Stimulated activated CD4-positive, alpha-beta T cell treated with anti-CD3 and anti-CD28 coated beads, Interleukin-15, amount 100 ng/mL, for 24 hours (primary cell): Measurements from ENCODE around the gene FKBP1C.
"Not testable (repeated sequence)": the region's sequence is repeated elsewhere in the genome, so short reads cannot be mapped to it uniquely, and the experiment has no call there.

ENCODE experiments used
- DNase-seq: peaks from one replicate; pipeline ENCODE4 v3.0.0-alpha.2; 2020

The FKBP1C gene

DNA sequence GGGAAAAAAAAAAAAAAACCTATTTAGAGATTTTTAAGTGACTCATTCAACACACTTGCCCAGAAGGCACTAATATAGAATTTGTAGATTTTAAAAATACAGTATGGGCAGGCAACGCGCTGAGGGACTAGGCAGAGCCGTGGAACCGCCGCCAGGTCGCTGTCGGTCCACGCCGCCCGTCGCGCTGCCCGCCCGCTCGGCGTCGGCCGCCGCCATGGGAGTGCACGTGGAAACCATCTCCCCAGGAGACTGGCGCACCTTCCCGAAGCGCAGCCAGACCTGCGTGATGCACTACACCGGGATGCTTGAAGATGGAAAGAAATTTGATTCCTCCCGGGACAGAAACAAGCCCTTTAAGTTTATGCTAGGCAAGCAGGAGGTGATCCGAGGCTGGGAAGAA lies at the start of gene FKBP1C:
Gene FKBP1C, plus strand, starts transcription at position 127 of the 400 bp plus-strand sequence.
- DNase-seq, result not testable (repeated sequence)

DNA sequence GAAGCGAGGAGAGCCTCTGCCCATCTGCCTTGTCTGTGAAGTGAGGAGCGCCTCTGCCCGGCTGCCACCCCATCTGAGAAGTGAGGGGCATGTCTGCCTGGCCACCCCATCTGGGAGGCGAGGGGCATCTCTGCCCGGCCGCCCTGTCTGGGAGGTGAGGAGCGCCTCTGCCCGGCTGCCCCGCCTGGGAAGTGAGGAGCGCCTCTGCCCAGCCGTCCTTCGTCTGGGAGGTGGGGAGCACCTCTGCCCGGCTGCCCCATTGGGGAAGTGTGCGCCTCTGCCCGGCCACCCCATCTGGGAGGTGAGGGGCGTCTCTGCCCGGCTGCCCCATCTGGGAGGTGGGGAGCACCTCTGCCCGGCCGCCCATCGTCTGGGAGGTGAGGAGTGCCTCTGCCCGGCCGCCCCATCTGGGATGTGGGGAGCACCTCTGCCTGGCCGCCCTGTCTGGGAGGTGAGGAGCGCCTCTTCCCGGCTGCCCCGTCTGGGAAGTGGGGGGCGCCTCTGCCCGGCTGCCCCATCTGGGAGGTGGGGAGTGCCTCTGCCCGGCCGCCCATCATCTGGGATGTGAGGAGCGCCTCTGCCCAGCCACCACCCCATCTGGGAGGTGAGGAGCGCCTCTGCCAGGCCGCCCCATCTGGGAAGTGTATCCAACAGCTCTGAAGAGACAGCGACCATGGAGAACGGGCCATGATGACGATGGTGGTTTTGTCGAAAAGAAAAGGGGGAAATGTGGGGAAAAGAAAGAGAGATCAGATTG lies 47.0 kb upstream of the FKBP1C start:
- not testable (repeated sequence) for DNase-seq

DNA sequence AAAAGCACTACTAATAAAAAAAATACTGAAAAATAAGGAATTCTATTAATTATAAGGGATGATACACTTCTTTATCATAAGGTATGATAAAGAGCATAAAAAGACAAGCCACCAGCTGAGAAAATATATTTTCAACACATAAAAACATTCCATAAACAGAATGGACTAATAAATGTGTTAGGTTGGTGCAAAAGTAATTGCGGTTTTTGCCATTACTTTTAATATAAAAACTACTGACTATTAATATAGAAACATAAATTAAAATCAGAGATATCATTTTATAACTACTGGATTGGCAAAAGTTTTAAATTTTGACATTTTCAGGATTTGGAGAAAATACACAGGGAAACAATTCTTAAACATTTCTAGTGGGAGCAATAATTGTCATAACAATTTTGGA lies 37.1 kb upstream of the FKBP1C start:
- no peak for DNase-seq

GRCh38 chr6:63176181-63176580 lies 35.1 kb upstream of the FKBP1C start:
- no peak for DNase-seq

DNA sequence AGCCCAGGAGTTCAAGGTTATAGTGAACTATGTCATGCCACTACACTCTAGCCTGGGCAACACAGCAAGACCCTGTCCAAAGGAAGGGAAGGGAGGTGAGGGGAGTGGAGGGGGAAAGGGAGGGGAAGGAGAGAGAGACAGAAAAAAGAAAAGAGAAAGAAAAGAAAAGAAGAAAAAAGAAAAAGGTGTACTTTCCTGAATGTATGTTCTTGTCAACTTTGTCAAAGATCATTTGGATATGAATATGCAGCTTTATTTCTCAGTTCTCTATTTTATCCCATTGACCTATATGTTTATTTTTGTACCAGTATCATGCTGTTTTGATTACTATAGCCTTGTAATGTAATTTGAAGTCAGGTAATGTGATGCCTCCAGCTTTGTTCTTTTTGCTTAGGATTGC lies 30.9 kb upstream of the FKBP1C start:
- no peak for DNase-seq

- no peak for DNase-seq
Observed at GRCh38 chr6:63186970-63187369, 24.3 kb upstream of the FKBP1C start.

DNA sequence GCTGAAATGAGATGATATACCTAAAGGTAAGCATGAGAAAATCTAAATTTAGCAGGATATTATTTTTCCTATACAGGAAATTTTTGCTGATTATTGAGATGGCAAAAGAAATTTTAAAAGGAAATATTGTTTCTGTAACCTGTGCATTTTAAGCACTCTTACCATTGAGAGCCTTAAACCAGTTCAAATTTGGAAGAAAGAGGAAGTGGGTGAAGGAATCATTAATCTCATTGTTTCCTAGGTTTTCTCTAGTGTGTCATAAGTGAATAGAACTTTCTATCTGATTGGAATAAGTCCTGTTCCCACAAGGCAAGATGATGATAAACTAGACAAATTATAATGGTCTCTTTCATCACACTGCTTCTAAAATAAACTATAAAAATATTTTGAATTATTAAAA lies 22.4 kb upstream of the FKBP1C start:
- DNase-seq, result no peak

- DNase-seq, result no peak
Observed at GRCh38 chr6:63193324-63193723, 17.9 kb upstream of the FKBP1C start.

DNA sequence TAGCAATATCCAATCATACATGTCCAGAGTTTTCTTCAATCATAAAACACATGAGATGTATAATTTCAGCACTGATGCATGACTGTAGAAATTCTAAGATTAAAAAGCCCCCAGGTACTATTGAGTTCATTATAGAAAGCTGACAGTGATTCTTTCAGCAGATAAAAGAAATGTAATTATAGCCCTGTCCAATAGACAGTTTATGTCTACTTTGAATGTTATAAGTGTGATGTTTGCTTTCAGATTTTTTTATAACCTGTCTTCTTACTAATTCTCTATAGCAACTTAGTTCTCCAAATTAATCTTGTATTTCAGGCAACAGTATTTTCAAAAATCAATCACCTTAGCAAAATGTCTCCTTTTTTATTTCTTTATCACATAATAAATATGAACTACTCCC lies 13.5 kb upstream of the FKBP1C start:
- no peak for DNase-seq

DNA sequence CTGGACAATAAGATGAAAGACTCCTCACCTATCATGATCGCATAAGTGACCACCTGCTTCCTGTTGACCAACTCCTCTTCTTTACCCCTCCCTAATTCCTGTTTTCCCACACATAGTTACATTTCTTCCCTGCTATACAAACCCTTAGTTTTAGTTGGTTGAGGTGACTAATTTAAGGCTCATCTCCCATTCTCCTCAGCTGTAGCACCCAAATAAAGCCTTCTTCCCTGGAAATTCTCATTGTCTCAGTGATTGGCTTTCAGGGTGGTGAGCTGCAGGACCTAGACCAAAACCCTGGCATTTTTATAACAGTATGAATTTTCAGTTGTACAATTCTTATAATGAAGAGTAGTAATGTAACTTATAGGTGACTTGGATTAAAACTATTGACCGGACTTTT lies 2.1 kb downstream of the FKBP1C start:
- DNase-seq, result no peak

DNA sequence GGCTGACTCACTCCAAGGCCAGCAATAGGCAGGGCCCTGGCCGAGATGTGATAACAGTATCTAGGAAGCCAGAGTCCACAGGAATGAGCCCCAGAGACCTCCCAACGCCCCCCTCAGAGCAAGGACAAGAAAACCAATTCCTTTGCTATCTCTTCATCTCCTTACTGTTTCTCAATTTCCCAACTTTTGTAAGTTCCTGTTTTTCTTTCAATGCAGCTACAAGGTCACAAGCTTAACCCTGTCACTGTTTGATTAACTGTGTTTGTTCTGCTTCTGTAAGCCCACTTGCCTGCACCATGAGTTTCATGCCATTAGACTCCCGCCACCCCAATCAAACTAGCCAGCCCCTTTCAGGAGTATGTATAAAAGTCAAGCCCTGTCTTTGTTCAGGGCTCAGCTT lies 3.5 kb downstream of the FKBP1C start:
- no peak for DNase-seq

GRCh38 chr6:63224179-63224578 lies 12.9 kb downstream of the FKBP1C start:
- DNase-seq, result no peak

GRCh38 chr6:63225987-63226386 lies 14.7 kb downstream of the FKBP1C start:
- not testable (repeated sequence) for DNase-seq

- DNase-seq, result not testable (repeated sequence)
Observed at GRCh38 chr6:63227928-63228894, 16.9 kb downstream of the FKBP1C start.

DNA sequence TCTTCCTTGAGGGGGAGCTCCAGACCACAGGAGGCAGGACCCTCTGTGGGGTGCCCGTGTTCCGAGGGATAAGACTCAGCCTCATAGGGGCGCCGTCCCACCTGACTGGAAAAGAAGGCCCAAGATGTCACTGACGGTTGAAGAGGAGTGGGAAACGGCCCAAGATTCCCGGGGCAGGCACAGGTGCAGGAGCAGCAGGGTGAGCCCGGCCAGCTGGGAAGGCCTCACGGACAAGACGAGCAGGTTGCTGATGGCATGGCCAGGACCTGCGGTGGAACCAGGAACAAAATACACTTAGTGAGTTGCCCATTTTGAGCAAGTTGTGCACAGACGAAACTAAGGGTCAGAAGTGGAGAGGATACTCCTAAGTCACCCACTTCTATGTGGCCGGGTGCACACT lies 18.8 kb downstream of the FKBP1C start:
- not testable (repeated sequence) for DNase-seq

DNA sequence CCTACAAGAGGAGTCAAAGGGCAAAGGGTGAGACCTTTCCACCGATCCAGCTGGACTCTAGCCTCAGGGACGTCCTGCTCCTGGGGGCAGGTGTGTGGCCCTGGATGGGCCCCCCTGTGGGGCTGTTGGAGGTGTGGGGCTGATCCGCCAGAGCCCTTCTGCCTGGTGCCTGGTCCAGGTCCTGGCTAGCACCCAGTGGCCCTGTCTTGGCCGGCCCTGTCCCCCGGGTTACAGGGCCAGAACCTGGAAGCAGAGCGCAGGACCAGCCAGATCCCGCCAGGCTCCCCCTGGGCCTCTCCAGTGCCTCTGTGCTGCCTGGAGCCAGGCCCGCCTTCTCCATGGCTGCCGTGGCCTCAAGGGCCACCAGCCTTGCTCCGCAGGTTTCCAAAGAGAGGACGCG lies 19.2 kb downstream of the FKBP1C start:
- DNase-seq, result not testable (repeated sequence)

GRCh38 chr6:63236398-63236817 lies 25.1 kb downstream of the FKBP1C start:
- no peak for DNase-seq

DNA sequence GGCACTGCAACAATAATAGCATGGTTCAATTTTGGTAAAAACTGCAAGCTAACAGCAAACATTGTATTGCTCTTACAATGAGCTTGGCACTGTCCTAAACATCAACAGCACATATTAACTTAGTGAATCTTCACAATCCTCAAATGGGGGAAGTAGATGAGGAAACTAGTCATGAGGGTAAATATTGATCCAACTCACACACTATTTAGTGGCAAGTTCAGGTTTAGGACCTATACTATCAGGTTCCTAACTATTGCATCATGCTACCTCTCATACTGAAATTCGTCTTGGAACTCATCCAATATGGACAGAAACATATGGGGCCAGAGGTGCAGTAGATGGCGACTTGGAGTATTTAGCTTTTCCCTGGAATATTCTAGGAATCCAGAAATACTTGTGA lies 34.2 kb downstream of the FKBP1C start:
- no peak for DNase-seq

GRCh38 chr6:63245909-63246308 lies 34.6 kb downstream of the FKBP1C start:
- DNase-seq, result no peak

- DNase-seq, result no peak
Observed at GRCh38 chr6:63246581-63246980, 35.3 kb downstream of the FKBP1C start.

- no peak for DNase-seq
Observed at GRCh38 chr6:63249875-63250482, 38.7 kb downstream of the FKBP1C start.

DNA sequence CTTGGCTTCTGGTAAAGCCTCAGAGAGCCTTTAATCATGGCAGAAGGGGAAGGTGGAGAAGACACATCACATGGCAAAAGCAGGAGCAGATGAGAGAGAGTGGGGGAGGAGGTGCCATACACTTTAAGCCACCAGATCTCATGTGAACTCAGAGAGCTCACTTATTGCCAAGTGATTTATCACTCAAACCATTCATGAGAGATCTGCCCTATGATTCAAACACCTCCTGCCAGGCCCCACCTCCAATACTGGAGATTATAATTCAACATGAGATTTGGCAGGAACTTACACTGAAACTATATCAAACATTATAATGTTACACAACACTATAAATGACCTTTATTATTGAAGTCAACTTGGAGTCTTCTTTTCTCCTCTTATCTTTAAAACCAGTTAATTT lies 47.9 kb downstream of the FKBP1C start:
- DNase-seq, result no peak

DNA sequence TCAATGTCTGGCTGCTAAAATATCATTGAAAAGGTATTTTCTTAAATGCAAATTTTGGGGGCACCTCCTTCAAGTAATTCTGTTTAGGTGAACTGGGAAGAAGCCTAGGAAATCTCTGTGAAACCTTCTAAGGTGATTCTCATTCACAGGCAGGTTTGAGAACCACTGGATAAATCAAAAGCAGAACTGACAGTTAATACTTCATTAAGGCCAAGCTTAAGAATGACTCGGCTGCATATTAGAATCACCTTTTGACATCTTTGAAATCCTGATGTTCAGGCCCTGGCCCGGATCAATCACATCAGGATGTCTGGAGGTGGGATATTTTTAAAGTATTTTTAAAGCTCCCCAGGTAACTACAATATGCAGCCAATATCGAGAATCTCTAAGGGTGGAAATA lies 50.6 kb downstream of the FKBP1C start:
- DNase-seq, result no peak
